Fibroblast of mammary gland (primary cell): ENCODE measurements around the gene TNP2.
A peak's percentile ranks its signal among the peaks of the same experiment; 100 is the strongest.
"Not testable (repeated sequence)": the region's sequence is repeated elsewhere in the genome, so short reads cannot be mapped to it uniquely, and the experiment has no call there.

Experiments used
- DNase-seq: peaks from one replicate; pipeline ENCODE4 v3.0.0-alpha.2; 2010; ENCODE audit warnings: low read depth
- H3K4me3 ChIP-seq: 2 replicates; pipeline ENCODE4 v1.5.1; 2011; ENCODE audit warnings: low read depth, mild to moderate bottlenecking, low read length, moderate library complexity; ENCODE audit not compliant: control insufficient read depth
- CTCF ChIP-seq: conservative IDR thresholded peaks from 2 replicates; pipeline ENCODE4 v1.5.1; 2011; ENCODE audit warnings: low read depth, low read length, inconsistent platforms; ENCODE audit not compliant: control insufficient read depth, insufficient read depth

The TNP2 gene

GRCh38 chr16:11300560-11300892 is 31.4 kb upstream of the TNP2 start:
- no peak overlapping the region for H3K4me3 ChIP-seq
- no peak for TF ChIP-seq CTCF
- no peak for DNase-seq

GRCh38 chr16:11299865-11300559 is 30.9 kb upstream of the TNP2 start:
- TF ChIP-seq CTCF = no peak

GRCh38 chr16:11298950-11299547 is 29.9 kb upstream of the TNP2 start:
- H3K4me3 ChIP-seq, DNase-seq: not testable (repeated sequence)

More at GRCh38 chr16:11299865-11300559, 30.9 kb upstream of the TNP2 start:
- H3K4me3 ChIP-seq = no peak overlapping the region
- no peak for DNase-seq

GRCh38 chr16:11298143-11298900 is 29.2 kb upstream of the TNP2 start:
- TF ChIP-seq CTCF = no peak
- no peak for DNase-seq
- no peak overlapping the region for H3K4me3 ChIP-seq

- TF ChIP-seq CTCF = no peak
- peak; percentile 45 for DNase-seq
- H3K4me3 ChIP-seq = no peak overlapping the region
Measured at GRCh38 chr16:11297492-11298142, 28.5 kb upstream of the TNP2 start.

GRCh38 chr16:11296706-11297491 is 27.8 kb upstream of the TNP2 start:
- DNase-seq = no peak
- no peak overlapping the region for H3K4me3 ChIP-seq
- no peak for TF ChIP-seq CTCF
